ENCODE data around the gene SLC35D1.
A peak's percentile ranks its signal among the peaks of the same experiment; 100 is the strongest.

The SLC35D1 gene

DNA sequence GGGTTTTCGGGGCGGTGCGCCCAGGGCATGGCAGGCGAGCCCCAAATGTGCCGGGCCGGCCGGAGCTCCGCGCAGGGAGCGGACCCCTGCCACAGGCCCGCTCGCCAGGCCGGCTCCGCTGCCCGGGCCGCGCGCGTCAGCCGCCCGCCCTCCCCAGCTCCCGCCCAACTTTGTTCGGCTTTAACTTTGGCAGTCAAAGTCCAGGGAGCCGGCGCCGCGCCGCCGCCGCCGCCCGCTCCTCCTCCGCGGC is 488 bp downstream of the SLC35D1 start:
- Histone ChIP-seq H3K27me3 (no peaks in the 10 kb centered on the region), H3K27ac (peak overlapping the region; percentile 88 to 96 (median 93))
- no peak for TF ChIP-seq Cebpa-rat (IDR thresholded peaks at IDR 0.05)

GRCh38 chr1:67052741-67053534 is 1.0 kb downstream of the SLC35D1 start:
- TF ChIP-seq Cebpa-rat (IDR thresholded peaks at IDR 0.05): no peak
- peak overlapping the region; percentile 88 to 96 (median 93) for H3K27ac ChIP-seq
- no peaks in the 10 kb centered on the region for H3K27me3 ChIP-seq
- H3K4me2 ChIP-seq: peak overlapping the region; percentile 74 to 91 (median 85)
- peaks cover 19 to 34% (median 30%) of the 10 kb centered on the region in 11 experiments for H3K36me3 ChIP-seq
- 0 out of 22 replicates have a peak, but pooled peaks cover 0 to 3% (median 0%) of the 10 kb centered on the region in 11 experiments for H3K9me3 ChIP-seq (replicated peaks in 1 of 11)
- peak overlapping the region; percentile 68 to 88 (median 83) for H3K4me3 ChIP-seq
- peak overlapping the region; percentile 86 to 94 (median 92) for H3K9ac ChIP-seq
- H3K4me1 ChIP-seq: peaks cover 13 to 31% (median 24%) of the 10 kb centered on the region in 10 experiments
- no peaks in the 10 kb centered on the region; a peak in 3 of 22 replicates for H4K20me1 ChIP-seq

More for the DNA sequence above, 488 bp downstream of the SLC35D1 start:
- H3K4me2 ChIP-seq: peak overlapping the region; percentile 74 to 91 (median 85)
- H3K4me3 ChIP-seq: peak overlapping the region; percentile 68 to 88 (median 83)
- peaks cover 14 to 29% (median 25%) of the 10 kb centered on the region in 11 experiments; a peak in 21 of 22 replicates for H3K36me3 ChIP-seq
- no peaks in the 10 kb centered on the region; a peak in 3 of 22 replicates for H4K20me1 ChIP-seq
- peak overlapping the region; percentile 86 to 94 (median 92) for H3K9ac ChIP-seq
- 0 out of 22 replicates have a peak, but pooled peaks cover 0 to 3% (median 0%) of the 10 kb centered on the region in 11 experiments for H3K9me3 ChIP-seq (replicated peaks in 1 of 11)
- peaks cover 13 to 31% (median 24%) of the 10 kb centered on the region in 10 experiments for H3K4me1 ChIP-seq

DNA sequence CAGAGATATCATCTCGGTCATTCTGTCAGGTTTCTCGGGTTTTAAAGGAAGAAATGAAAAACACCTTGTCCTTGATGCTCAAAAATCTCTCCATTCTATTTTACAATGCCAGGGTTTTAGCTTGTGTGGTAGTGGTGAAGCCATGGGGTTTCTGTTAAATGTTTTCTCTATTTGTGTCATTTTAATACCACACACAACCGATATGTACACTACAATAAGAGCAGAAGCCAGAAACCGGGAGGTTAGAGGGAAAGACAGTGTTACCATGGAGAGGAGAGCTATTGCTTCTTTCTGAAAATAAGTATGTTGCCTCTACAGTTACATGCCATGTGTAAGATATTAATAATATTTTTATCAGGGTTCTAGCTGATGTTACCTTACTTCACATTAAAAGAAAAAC is 2.8 kb downstream of the SLC35D1 start:
- Histone ChIP-seq H3K27me3 (no peaks in the 10 kb centered on the region), H3K4me2 (peak overlapping the region; percentile 9 to 90 (median 83); a peak in 20 of 22 replicates), H3K9ac (peak overlapping the region in 4 of 11 experiments; percentile 20 to 49 (median 28); a peak in 5 of 22 replicates), H3K36me3 (peaks cover 37 to 52% (median 47%) of the 10 kb centered on the region in 11 experiments), H3K4me1 (peaks cover 13 to 31% (median 24%) of the 10 kb centered on the region in 10 experiments), H3K9me3 (replicated peaks in 1 of 11) (peaks cover 0 to 3% (median 0%) of the 10 kb centered on the region in 11 experiments; a peak in 2 of 22 replicates), H3K27ac (no peak overlapping the region), H3K4me3 (peak overlapping the region in 2 of 10 experiments; percentile 5 to 84; a peak in 1 of 20 replicates), H4K20me1 (no peaks in the 10 kb centered on the region; a peak in 3 of 22 replicates)
- no peak for TF ChIP-seq Cebpa-rat (IDR thresholded peaks at IDR 0.05)

- H4K20me1 ChIP-seq: no peaks in the 10 kb centered on the region
- no peak for TF ChIP-seq Cebpa-rat (IDR thresholded peaks at IDR 0.05)
- H3K36me3 ChIP-seq: peaks cover 86 to 99% (median 89%) of the 10 kb centered on the region in 11 experiments
- no peaks in the 10 kb centered on the region for H3K27me3 ChIP-seq
- peaks cover 0 to 19% (median 9%) of the 10 kb centered on the region in 11 experiments; a peak in 12 of 22 replicates for H3K9me3 ChIP-seq (replicated peaks in 1 of 11)
- peak overlapping the region in 8 of 11 experiments; percentile 14 to 66 (median 47); a peak in 15 of 22 replicates for H3K27ac ChIP-seq
- H3K4me3 ChIP-seq: no peak overlapping the region; a peak in 1 of 20 replicates
- peaks cover 3 to 25% (median 15%) of the 10 kb centered on the region in 10 experiments; a peak in 17 of 20 replicates for H3K4me1 ChIP-seq
- H3K4me2 ChIP-seq: peak overlapping the region in 10 of 11 experiments; percentile 23 to 65 (median 59); a peak in 17 of 22 replicates
- H3K9ac ChIP-seq: peak overlapping the region in 4 of 11 experiments; percentile 9 to 31 (median 22); a peak in 5 of 22 replicates
These were observed 9.2 kb downstream of the SLC35D1 start for GRCh38 chr1:67044631-67045270.

GRCh38 chr1:67043366-67043765 is 10.6 kb downstream of the SLC35D1 start:
- no peaks in the 10 kb centered on the region for H4K20me1 ChIP-seq
- no peak overlapping the region for H3K4me2 ChIP-seq
- no peak overlapping the region for H3K4me3 ChIP-seq
- H3K27ac ChIP-seq: no peak overlapping the region
- H3K27me3 ChIP-seq: no peaks in the 10 kb centered on the region
- no peak for TF ChIP-seq Cebpa-rat (IDR thresholded peaks at IDR 0.05)
- H3K9ac ChIP-seq: no peak overlapping the region
- peaks cover 86 to 99% (median 90%) of the 10 kb centered on the region in 11 experiments for H3K36me3 ChIP-seq
- peaks cover 0 to 29% (median 15%) of the 10 kb centered on the region in 11 experiments; a peak in 18 of 22 replicates for H3K9me3 ChIP-seq (replicated peaks in 1 of 11)
- peaks cover 3 to 25% (median 15%) of the 10 kb centered on the region in 10 experiments; a peak in 17 of 20 replicates for H3K4me1 ChIP-seq

DNA sequence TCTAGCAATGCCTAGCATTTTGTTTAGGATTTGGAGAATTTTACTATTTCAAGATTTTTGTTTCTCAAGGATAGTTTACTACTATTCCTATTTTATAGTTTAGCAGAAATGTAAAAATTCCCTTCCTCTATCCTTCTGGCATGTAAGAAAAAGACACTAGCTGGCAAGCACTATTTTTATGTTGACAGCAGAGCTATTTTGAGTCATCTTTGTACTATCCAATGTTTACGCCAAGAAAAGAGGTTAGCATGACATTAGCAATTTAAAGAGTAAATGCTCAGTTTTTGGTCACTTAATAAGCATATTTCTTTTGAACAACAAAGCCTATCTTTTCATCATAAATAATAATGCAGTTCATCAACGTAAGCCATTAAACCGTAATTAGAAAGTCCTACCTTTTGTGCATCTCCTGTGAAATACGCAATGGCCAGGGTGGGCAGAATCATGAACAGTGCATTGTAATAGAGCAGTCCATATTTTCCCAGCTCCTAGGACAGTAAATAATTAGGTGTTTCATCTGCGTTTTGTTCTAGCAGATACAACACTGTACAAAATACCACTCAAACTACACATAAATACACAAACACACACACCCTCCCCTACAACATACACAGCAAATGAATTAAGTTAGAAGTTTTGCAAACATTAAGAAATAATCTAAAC is 12.0 kb downstream of the SLC35D1 start:
- H3K36me3 ChIP-seq: peaks cover 86 to 99% (median 90%) of the 10 kb centered on the region in 11 experiments
- no peak for TF ChIP-seq Cebpa-rat (IDR thresholded peaks at IDR 0.05)
- H3K4me3 ChIP-seq: no peak overlapping the region
- no peak overlapping the region for H3K4me2 ChIP-seq
- H3K27me3 ChIP-seq: no peaks in the 10 kb centered on the region
- H4K20me1 ChIP-seq: no peaks in the 10 kb centered on the region
- no peak overlapping the region for H3K9ac ChIP-seq
- peaks cover 3 to 25% (median 15%) of the 10 kb centered on the region in 10 experiments; a peak in 17 of 20 replicates for H3K4me1 ChIP-seq
- H3K9me3 ChIP-seq (replicated peaks in 1 of 11): peaks cover 6 to 43% (median 28%) of the 10 kb centered on the region in 11 experiments; a peak in 20 of 22 replicates
- no peak overlapping the region for H3K27ac ChIP-seq

DNA sequence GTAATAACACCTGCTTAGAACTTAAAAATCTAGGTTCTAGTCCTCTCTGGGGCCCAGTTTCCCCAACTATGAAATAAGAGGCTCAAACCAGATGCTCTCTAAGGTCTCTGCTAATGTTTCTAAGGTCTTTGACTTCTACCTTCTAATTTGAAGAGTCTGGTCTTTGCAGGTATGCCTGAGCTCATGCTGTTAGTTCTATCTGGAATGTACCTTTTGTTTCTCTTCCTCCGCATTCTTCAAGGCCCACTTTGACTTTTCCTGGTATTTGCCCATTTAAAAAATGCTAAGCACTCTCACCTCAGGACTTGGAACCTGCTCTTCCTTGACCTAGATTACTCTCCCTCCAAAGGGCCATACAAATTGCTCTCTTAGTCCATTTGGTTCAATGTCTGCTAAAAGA is 13.5 kb downstream of the SLC35D1 start:
- Histone ChIP-seq H3K4me2 (no peak overlapping the region), H3K27me3 (no peaks in the 10 kb centered on the region), H3K4me1 (peaks cover 3 to 17% (median 9%) of the 10 kb centered on the region in 10 experiments; a peak in 17 of 20 replicates), H3K9me3 (replicated peaks in 1 of 11) (peaks cover 20 to 57% (median 44%) of the 10 kb centered on the region in 11 experiments), H3K36me3 (peaks cover 86 to 97% (median 90%) of the 10 kb centered on the region in 11 experiments), H3K9ac (no peak overlapping the region), H4K20me1 (no peaks in the 10 kb centered on the region), H3K4me3 (no peak overlapping the region), H3K27ac (no peak overlapping the region)
- no peak for TF ChIP-seq Cebpa-rat (IDR thresholded peaks at IDR 0.05)

DNA sequence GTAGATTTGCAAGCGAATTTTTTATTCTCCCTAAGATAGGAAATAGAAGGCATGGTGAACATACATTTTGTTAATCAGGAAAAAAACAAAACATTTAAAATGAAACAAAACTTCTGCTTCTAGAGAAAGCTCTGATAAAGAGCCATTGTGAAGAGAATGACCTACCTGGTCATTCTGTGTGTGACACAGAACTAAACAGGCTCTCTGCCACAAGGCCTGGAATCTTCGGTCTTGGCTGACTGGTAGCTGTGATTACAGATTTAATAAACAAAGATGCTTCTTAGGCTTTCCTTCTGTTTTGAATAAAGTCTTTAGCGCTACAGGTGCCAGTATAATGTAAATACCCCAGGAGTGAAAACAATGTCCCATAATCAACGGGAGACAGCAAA is 22.1 kb downstream of the SLC35D1 start:
- no peak for TF ChIP-seq Cebpa-rat (IDR thresholded peaks at IDR 0.05)
- H3K9me3 ChIP-seq (replicated peaks in 1 of 11): peaks cover 30 to 45% (median 40%) of the 10 kb centered on the region in 11 experiments
- H3K27ac ChIP-seq: no peak overlapping the region
- H3K27me3 ChIP-seq: no peaks in the 10 kb centered on the region
- no peak overlapping the region for H3K4me3 ChIP-seq
- H3K4me2 ChIP-seq: no peak overlapping the region
- peaks cover 50 to 100% (median 89%) of the 10 kb centered on the region in 11 experiments for H3K36me3 ChIP-seq
- no peaks in the 10 kb centered on the region for H4K20me1 ChIP-seq
- no peaks in the 10 kb centered on the region for H3K4me1 ChIP-seq
- H3K9ac ChIP-seq: no peak overlapping the region
